Stimulated activated CD4-positive, alpha-beta T cell treated with anti-CD3 and anti-CD28 coated beads, Interleukin-15, amount 100 ng/mL, for 1 hour (primary cell): ENCODE measurements around the gene KRTAP4-5.
"Not testable (repeated sequence)": the region's sequence is repeated elsewhere in the genome, so short reads cannot be mapped to it uniquely, and the experiment has no call there.

ENCODE experiments used
- DNase-seq, 2 donors: peaks; one replicate each; pipeline ENCODE4 v3.0.0-alpha.2; 2020; ENCODE audit warnings: low read depth in 1 of 2, low spot score in 1 of 2

KRTAP4-5 gene

DNA sequence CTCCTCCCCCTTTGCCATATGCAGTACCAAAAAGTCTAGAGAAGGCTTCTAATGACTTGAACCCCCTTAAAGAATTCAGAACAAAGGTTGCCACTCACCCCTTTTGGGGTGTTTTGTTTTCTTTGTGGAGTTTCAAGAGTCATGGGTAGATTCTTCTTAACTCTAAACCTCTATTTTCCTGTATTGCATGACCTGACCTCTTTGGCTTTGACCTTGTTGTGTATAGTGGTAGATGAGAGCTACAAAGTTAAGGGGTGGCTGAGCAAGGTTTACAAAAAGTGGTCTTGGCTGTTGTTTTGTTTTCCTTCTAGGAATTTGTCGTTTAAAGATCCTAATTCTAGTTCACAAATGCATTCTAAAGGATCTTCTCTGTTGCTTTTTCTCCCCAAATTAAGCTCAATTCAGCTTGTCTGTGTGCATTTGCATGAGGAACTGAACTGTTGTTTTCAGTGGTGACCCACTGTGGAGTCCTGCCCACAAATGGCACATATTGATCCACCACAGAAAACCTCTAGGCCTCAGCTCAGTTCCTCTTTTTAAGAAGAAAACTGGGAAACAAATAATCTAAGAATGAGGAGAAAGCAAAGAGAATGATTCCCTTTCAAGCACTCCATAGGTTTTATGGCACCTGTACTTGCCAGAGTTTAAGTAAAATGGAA lies 40.8 kb downstream of the KRTAP4-5 start:
- DNase-seq, result not testable (repeated sequence)

DNA sequence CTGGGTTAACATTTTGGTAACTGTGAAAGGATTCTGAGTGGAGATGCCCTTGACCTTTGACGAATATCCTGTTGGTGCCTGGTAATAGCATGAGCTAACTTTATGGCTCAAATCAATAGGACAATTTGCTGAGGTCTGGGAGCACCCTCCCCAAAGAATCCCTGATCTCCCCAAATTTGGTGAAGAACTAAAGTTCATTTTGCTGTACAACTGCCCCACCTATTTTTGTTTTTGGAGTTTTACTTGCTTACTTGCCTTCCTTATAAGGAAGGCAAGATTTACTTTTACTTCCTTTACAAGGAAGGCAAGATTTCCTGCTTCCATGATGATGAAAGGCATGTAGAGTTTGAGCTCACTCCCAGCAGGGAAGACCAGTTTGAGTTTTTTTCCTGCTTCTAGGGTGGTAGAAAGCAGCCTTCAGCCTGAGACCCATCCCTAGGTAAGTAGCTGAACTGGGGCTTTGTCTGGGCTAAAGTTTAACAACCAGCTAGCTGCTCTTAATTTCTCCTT lies 41.6 kb downstream of the KRTAP4-5 start:
- no peak for DNase-seq

- not testable (repeated sequence) for DNase-seq
Measured at GRCh38 chr17:41105347-41105746, 44.3 kb downstream of the KRTAP4-5 start, which contains the start of gene KRTAP4-9. Gene KRTAP4-9 (plus strand): TSS chr17:41105389. CDS start chr17:41105389, 0 bp downstream.

DNA sequence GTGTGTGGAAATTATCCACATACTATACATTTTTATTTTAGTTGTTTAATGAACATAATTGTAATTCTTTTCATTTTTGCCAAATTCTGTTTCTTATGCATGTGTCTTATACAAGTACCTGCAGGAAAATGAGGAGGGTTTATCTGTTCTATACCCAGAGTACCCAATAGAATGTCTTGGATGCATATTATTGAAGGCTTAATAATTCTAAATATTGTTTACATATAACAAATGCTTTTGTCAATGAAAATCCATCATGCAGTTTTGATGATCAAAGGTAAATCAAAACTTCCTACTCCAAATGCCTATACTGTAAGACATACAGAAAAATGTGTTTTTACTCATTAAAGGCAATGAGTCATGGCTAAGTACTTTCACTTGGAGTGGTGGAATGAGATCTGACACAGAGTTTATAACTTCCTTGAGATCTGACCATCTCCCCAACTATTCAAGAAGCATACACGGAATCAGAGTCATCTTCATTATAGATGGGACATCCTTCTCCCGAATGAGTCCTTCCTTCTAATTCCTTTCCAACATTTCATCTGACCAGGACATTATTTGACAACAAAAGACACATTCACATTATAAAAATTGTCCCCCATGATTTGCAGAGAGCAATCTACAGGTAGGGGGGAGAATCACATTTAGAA lies 45.1 kb downstream of the KRTAP4-5 start:
- DNase-seq, result not testable (repeated sequence)

DNA sequence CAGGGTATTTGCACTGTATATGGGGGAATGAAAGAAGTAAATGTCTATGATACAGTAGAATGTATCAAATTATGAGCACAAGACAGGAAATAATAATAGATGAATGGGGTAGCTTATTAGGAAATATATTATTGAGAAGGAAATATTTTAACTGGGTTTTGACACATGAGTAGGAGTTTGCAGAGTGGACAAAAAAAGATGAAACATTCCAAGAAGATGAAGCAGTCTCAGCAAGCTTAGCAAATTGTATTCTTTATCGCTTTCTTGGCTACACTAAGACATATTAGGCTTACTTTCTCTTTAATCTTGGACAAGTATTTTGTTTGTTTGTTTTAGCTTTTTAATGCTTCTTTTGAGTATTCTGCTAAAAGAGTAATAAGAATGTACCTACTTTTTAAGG lies 45.7 kb downstream of the KRTAP4-5 start:
- no peak for DNase-seq

GRCh38 chr17:41101586-41102259 lies 47.9 kb downstream of the KRTAP4-5 start, which contains the start of gene KRTAP4-16:
Gene KRTAP4-16 (minus strand): TSS chr17:41102209. CDS start chr17:41102209, 0 bp downstream.
- no peak for DNase-seq

DNA sequence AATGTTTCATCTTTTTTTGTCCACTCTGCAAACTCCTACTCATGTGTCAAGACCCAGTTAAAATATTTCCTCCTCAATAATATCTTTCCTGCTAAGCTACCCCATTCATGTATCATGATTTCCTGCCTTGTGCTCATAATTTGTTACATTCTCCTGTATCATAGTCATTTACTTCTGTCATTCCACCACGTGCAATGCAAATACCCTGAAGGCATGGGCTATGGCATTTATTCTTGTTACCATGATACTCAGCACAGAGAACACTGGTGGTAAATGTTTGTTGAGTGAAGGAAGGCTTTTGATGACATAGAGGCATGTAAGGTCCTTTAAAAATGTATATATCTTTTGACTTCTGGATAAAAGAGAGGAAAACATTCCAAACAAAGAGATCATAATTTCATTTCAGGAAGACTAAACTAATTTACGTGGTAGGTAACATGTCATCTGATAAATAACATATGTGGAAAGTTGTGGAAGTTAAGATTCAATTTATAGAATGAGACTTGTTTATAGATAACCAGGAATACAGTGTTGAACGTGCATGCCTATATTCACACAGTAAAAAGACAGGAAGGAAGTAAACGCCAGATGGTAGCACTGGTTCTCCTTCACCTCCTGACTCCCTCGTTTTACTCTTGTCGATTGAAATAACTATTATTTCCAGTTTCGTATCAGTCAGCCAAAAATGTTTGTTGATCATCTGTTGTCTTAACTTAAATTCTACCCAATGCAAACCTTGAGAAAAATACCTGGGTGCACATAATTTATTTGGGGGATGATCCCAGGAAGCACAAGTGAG lies 49.7 kb downstream of the KRTAP4-5 start:
- not testable (repeated sequence) for DNase-seq
